IMR-90 (cell line): ENCODE results near the gene PAXX. TPM values are rescaled to one million over a fixed set of nuclear protein-coding genes. Genes with fewer than 3 reads are reported as not detected.

Experiments
- ATAC-seq: fragments of 200-7000 bp; cut with Tn5 transposase; 2 replicates; pipeline ENCODE4 v1.9.1; 2020; ENCODE audit warnings: low read depth, mild to moderate bottlenecking, moderate library complexity
- BruUV-seq: library from RNA; stranded (reverse); fragments of 400-500 nt; replicated peaks from 2 replicates; lab custom pipeline; 2021; lab: Mats Ljungman, UMichigan
- CTCF ChIA-PET: fragments of 300-600 bp; formaldehyde crosslinking; extraction: SDS; loops from one replicate; lab custom pipeline; 2021; ENCODE audit warnings: antibody characterized with exemption; lab: Yijun Ruan, JAX
- POLR2A ChIA-PET: fragments of 300-600 bp; sonication (Branson Sonifier 250); formaldehyde crosslinking; loops from one replicate; lab custom pipeline; 2022; ENCODE audit warnings: antibody characterized with exemption; ENCODE audit not compliant: unreplicated experiment; lab: Charles Lee
- DNase-seq: peaks from one replicate; pipeline ENCODE4 v3.0.0; 2013
- H2AFZ ChIP-seq: replicated peaks from 2 replicates; pipeline ENCODE3; 2013; ENCODE audit warnings: low read length, mild to moderate bottlenecking; ENCODE audit not compliant: poor library complexity
- H2AK5ac ChIP-seq: 2 replicates; pipeline ENCODE4 v1.6.1; 2013; ENCODE audit warnings: low read depth, low read length, inconsistent platforms
- H2AK9ac ChIP-seq: replicated peaks from 2 replicates; pipeline ENCODE3; 2013; ENCODE audit warnings: mild to moderate bottlenecking, low read depth, low read length, moderate library complexity; ENCODE audit not compliant: poor library complexity
- H2BK120ac ChIP-seq: 2 replicates; pipeline ENCODE4 v1.6.1; 2013; ENCODE audit warnings: low read depth, low read length, inconsistent platforms
- H2BK15ac ChIP-seq: 3 replicates; pipeline ENCODE4 v1.6.1; 2013; ENCODE audit warnings: low read depth, low read length, inconsistent platforms
- H2BK20ac ChIP-seq: 2 replicates; pipeline ENCODE4 v1.6.1; 2013; ENCODE audit warnings: low read depth, mild to moderate bottlenecking, inconsistent platforms, low read length, moderate library complexity
- H2BK5ac ChIP-seq: 2 replicates; pipeline ENCODE4 v1.6.1; 2013; ENCODE audit warnings: mild to moderate bottlenecking, low read depth, low read length, inconsistent platforms; ENCODE audit not compliant: poor library complexity, severe bottlenecking
- H3K14ac ChIP-seq: replicated peaks from 2 replicates; pipeline ENCODE4 v1.6.1; 2013; ENCODE audit warnings: low read depth, low read length, inconsistent platforms
- H3K18ac ChIP-seq: 2 replicates; pipeline ENCODE4 v1.6.1; 2013; ENCODE audit warnings: low read depth, low read length, control low read depth
- H3K23ac ChIP-seq: 2 replicates; pipeline ENCODE4 v1.6.1; 2013; ENCODE audit warnings: low read depth, low read length, inconsistent platforms
- H3K27ac ChIP-seq: 2 replicates; pipeline ENCODE4 v1.5.1; 2013; ENCODE audit warnings: mild to moderate bottlenecking, control low read depth, low read length; ENCODE audit not compliant: insufficient read depth
- H3K27me3 ChIP-seq: 2 replicates; pipeline ENCODE4 v1.6.1; 2013; ENCODE audit warnings: low read length; ENCODE audit not compliant: control insufficient read depth, insufficient read depth
- H3K36me3 ChIP-seq: 2 replicates; pipeline ENCODE4 v1.6.1; 2013; ENCODE audit warnings: low read length, mixed read lengths; ENCODE audit not compliant: control insufficient read depth, insufficient read depth
- H3K4ac ChIP-seq: 2 replicates; pipeline ENCODE4 v1.6.1; 2013; ENCODE audit warnings: low read depth, low read length, inconsistent platforms
- H3K4me1 ChIP-seq: 2 replicates; pipeline ENCODE4 v1.6.1; 2013; ENCODE audit warnings: low read length, mixed read lengths; ENCODE audit not compliant: control insufficient read depth, insufficient read depth
- H3K4me2 ChIP-seq: 2 replicates; pipeline ENCODE4 v1.6.1; 2013; ENCODE audit warnings: low read depth, mild to moderate bottlenecking, control low read depth, low read length, moderate library complexity
- H3K4me3 ChIP-seq: 2 replicates; pipeline ENCODE4 v1.5.1; 2013; ENCODE audit warnings: low read depth, mild to moderate bottlenecking, control low read depth, low read length, moderate library complexity; ENCODE audit not compliant: insufficient read depth
- H3K56ac ChIP-seq: 2 replicates; pipeline ENCODE4 v1.6.1; 2013; ENCODE audit warnings: low read length, inconsistent platforms; ENCODE audit not compliant: insufficient read depth; ENCODE audit errors: extremely low read depth
- H3K79me1 ChIP-seq, 2 experiments: 2 replicates each; pipeline ENCODE4 v1.6.1; 2013; ENCODE audit warnings: low read length in 2 of 2, inconsistent platforms in 1 of 2, low read depth in 1 of 2
- H3K9ac ChIP-seq: 2 replicates; pipeline ENCODE4 v1.6.1; 2013; ENCODE audit warnings: low read depth, low read length, control low read depth
- H3K9me1 ChIP-seq: 2 replicates; pipeline ENCODE4 v1.6.1; 2013; ENCODE audit warnings: low read length, inconsistent platforms; ENCODE audit not compliant: insufficient read depth
- H3K9me3 ChIP-seq: 2 replicates; pipeline ENCODE4 v1.6.1; 2013; ENCODE audit warnings: low read length; ENCODE audit not compliant: control insufficient read depth, insufficient read depth
- H4K20me1 ChIP-seq: 2 replicates; pipeline ENCODE4 v1.6.1; 2013; ENCODE audit warnings: low read length, inconsistent platforms; ENCODE audit not compliant: insufficient read depth
- H4K5ac ChIP-seq: 2 replicates; pipeline ENCODE4 v1.6.1; 2013; ENCODE audit warnings: mild to moderate bottlenecking, low read depth, low read length, control low read depth
- H4K8ac ChIP-seq, 2 experiments: 2 replicates each; pipeline ENCODE4 v1.6.1; 2013; ENCODE audit warnings: low read depth in 2 of 2, low read length in 2 of 2, control low read depth in 1 of 2, inconsistent platforms in 1 of 2
- H4K91ac ChIP-seq: 2 replicates; pipeline ENCODE4 v1.6.1; 2013; ENCODE audit warnings: low read depth, low read length, inconsistent platforms; ENCODE audit not compliant: insufficient read depth
- CEBPB ChIP-seq: IDR thresholded peaks from 2 replicates; pipeline ENCODE4 v1.6.1; 2012; ENCODE audit warnings: low read depth, low read length, improper control_type of control experiment
- CTCF ChIP-seq: conservative IDR thresholded peaks from 2 replicates; pipeline ENCODE4 v1.5.1; 2012; ENCODE audit warnings: mild to moderate bottlenecking, low read depth, low read length, improper control_type of control experiment
- FOS ChIP-seq: fragments of 150-350 bp; IDR thresholded peaks from 2 replicates; pipeline ENCODE4 v1.6.1; 2016; ENCODE audit warnings: low read depth, low read length
- USF2 ChIP-seq: fragments of 150-350 bp; IDR thresholded peaks from 2 replicates; pipeline ENCODE4 v1.6.1; 2017; ENCODE audit warnings: mild to moderate bottlenecking, antibody characterized with exemption, low read length, low read depth
- WGBS, 2 experiments: methylation state at CpG; one replicate each; pipeline versions ENCODE4 v1.1.5 to v1.1.7; 2013; ENCODE audit warnings: missing lambda C conversion rate in 2 of 2; ENCODE audit not compliant: insufficient read length in 1 of 2; ENCODE audit errors: extremely low coverage in 2 of 2; 5-methylcytosine and 5-hydroxymethylcytosine counted together
- dilution Hi-C: fragments of 300-500 bp; cut with HindIII; formaldehyde crosslinking; loops from one replicate; pipeline ENCODE4 v1.14.3; 2018; ENCODE audit warnings: low sequenced_read_pairs; ENCODE audit not compliant: unreplicated experiment
- in situ Hi-C: fragments of 300-500 bp; cut with MboI; formaldehyde crosslinking; loops from 3 replicates; pipeline ENCODE4 v1.14.3; 2019; ENCODE audit warnings: low sequenced_read_pairs, inconsistent platforms, mixed read lengths
- intact Hi-C: fragments of 100-400 bp; cut with micrococcal nuclease; formaldehyde crosslinking; loops from 2 replicates; pipeline ENCODE4 v1.10.0; 2022
- polyA plus RNA-seq, 3 experiments: library from polyadenylated mRNA; depleted of rRNA; stranded (reverse); fragments of >200 nt; gene quantifications; 2 replicates each; pipeline ENCODE4 v1.2.3, GENCODE V29; 2012; ENCODE audit warnings: low replicate concordance in 1 of 3
- total RNA-seq: library from RNA; depleted of rRNA; stranded (reverse); fragments of >200 nt; gene quantifications from 2 replicates; pipeline ENCODE4 v1.2.3, GENCODE V29; 2012

PAXX gene
- total and polyA plus RNA-seq, 2 of the 4 experiments (the other 2 are of a cell fraction), result 5.7 to 24.6 TPM

- POLR2A ChIA-PET, result no interaction called here
- dilution Hi-C loops, result no loop called here
- in situ Hi-C loops, result no loop called here
- CTCF ChIA-PET, result no interaction called here
- Histone ChIP-seq H2AK5ac (no peak overlapping the region), H3K4ac (no peak overlapping the region), H2AFZ (no peak overlapping the region), H3K36me3 (no peaks in the 10 kb centered on the region), H3K4me2 (no peak overlapping the region), H2AK9ac (no peak overlapping the region), H4K5ac (no peak overlapping the region), H2BK120ac (no peak overlapping the region), H3K9ac (no peak overlapping the region), H3K4me1 (no peaks in the 10 kb centered on the region; the same call in 1 of the 2 replicates), H3K79me1 (no peaks in the 10 kb centered on the region), H2BK20ac (no peak overlapping the region), H3K14ac (no peak overlapping the region), H4K91ac (no peak overlapping the region), H3K27me3 (peaks cover 21% of the 10 kb centered on the region), H2BK5ac (no peak overlapping the region), H4K8ac (no peak overlapping the region), H3K56ac (no peak overlapping the region), H3K27ac (no peak overlapping the region), H4K20me1 (no peaks in the 10 kb centered on the region), H3K18ac (no peak overlapping the region), H3K23ac (no peak overlapping the region), H3K9me3 (peaks cover 3% of the 10 kb centered on the region), H3K9me1 (no peaks in the 10 kb centered on the region), H3K4me3 (no peak overlapping the region), H2BK15ac (no peak overlapping the region)
- no peak for TF ChIP-seq FOS
- TF ChIP-seq CTCF, result no peak
- TF ChIP-seq USF2, result no peak
- no peak for TF ChIP-seq CEBPB
- DNase-seq (no peak), ATAC-seq (no peak)
- no TSS peak for BruUV-seq
- intact Hi-C loops, result no loop called here
- WGBS, 2 experiments, result 74% methylated on average over 10 of the region's 14 CpGs; no CpG with 5 or more reads in 1 of the 2 experiments
Measured at GRCh38 chr9:136955202-136955942, 36.9 kb upstream of the PAXX start.
